GM12874 (cell line): ENCODE data around the gene CWC27.

Experiments used
- TF ChIP-seq, protein P1 (sequence below): IDR thresholded peaks from 2 replicates; pipeline ENCODE4 v1.5.1; 2011; ENCODE audit warnings: low read depth, mild to moderate bottlenecking, control low read depth, low read length, moderate library complexity; ENCODE audit not compliant: insufficient read depth

CWC27 gene

DNA sequence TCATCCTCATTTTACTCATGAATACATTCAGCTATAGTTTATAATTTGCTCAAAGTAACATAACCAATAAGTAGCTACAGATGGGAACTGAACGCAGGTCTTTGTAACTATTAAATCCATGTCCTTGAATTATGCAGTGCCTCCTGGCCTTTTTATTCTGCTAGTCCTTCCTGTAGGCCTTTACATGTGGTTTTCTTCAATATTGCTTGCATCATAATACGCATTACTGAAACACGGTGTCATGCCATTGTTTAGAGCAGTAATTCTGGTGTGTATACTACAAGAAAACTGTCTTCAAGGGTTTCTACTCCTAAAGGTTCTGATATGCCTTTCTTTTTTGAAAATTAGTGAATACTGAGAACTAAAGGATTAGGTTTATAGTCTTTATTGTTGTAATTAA is 20.7 kb downstream of the CWC27 start:
- TF ChIP-seq, protein P1, sequence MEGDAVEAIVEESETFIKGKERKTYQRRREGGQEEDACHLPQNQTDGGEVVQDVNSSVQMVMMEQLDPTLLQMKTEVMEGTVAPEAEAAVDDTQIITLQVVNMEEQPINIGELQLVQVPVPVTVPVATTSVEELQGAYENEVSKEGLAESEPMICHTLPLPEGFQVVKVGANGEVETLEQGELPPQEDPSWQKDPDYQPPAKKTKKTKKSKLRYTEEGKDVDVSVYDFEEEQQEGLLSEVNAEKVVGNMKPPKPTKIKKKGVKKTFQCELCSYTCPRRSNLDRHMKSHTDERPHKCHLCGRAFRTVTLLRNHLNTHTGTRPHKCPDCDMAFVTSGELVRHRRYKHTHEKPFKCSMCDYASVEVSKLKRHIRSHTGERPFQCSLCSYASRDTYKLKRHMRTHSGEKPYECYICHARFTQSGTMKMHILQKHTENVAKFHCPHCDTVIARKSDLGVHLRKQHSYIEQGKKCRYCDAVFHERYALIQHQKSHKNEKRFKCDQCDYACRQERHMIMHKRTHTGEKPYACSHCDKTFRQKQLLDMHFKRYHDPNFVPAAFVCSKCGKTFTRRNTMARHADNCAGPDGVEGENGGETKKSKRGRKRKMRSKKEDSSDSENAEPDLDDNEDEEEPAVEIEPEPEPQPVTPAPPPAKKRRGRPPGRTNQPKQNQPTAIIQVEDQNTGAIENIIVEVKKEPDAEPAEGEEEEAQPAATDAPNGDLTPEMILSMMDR, result no peak

DNA sequence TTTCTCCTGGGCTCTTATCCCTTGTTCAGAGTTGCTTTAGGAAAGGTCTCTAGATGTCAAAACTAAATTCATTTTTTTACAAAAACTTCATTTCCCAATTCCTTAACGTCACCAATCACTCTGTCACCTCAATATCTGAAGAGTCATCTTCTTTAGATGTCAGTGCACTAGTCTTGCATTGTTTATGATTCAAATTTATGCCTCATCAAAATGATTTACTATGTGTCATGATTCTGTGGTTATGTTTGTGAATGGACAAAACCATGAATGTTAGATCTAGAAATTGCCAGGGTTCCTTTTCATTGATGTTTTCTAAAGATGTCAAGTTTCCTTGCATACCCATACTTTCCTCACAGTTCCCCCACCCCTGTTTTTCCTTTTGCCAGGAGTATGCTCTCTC is 21.5 kb downstream of the CWC27 start:
- TF ChIP-seq, protein P1, result no peak

DNA sequence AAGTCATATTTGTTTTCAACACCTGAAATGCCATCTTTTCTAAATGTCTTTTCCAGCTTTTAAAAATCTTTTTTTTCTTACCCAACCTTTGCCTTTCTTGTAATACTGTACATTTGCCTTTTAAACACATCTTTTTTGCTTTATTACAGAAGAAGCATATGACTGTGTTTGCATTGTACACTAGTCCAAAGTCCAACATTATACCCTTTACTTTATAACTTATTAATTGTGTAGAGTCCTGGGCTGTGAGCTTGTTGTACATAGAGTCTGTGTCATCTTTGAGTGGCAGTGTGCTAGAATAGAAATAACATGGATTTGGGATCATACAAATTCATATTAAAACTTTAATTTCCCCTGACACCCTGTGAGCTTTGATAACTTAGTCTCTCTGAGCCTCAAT is 23.7 kb downstream of the CWC27 start:
- TF ChIP-seq, protein P1, result no peak

DNA sequence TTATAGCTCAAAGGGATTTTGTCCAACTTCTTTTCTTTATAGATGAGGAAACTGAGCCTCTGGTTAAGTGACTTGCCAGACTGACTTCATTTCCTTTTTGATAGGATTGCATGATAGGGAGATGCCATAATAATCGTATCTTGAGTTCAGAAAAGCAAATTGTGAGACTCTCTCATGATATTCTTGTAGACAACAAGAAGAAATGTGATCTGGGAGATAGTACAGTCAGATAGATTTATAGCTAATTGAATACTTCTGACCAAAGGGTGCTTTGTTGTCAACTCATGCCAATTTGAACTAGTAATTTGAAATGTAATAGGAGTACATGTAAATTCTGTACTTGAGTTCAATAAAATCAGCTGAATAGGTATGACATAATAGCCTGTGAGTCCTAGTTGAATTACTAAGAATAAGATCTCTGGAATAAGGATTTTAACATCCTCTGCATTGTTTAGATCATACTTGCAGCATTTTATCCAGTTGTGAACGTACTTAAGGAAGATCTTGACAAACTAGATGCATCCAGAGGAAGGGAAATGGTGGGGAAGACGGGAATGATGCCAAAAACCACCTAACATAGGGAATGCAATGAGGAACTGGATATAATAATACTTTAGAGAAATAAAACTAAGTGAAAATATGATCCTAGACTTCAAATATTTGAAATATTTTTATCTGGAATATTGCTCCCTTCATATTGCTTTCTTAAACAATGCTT is 25.5 kb downstream of the CWC27 start:
- TF ChIP-seq, protein P1, result no peak

DNA sequence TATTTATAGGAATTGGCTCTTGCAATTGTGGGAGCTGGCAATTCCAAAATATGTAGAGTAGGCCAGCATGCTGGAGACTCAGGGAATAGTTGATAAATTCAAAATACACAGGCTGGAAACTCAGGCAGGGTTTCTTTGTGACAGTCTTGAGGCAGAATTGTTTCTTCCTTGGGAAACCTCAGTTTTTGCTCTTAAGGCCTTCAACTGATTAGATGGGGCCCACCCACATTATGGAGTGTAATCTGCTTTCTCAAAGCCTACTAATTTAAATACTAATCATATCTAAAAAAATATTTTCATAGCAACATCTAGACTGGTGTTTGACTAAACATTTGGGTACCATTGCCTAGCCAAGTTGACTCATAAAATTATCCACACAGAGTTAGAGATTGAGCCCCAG is 27.6 kb downstream of the CWC27 start:
- TF ChIP-seq, protein P1, result no peak

DNA sequence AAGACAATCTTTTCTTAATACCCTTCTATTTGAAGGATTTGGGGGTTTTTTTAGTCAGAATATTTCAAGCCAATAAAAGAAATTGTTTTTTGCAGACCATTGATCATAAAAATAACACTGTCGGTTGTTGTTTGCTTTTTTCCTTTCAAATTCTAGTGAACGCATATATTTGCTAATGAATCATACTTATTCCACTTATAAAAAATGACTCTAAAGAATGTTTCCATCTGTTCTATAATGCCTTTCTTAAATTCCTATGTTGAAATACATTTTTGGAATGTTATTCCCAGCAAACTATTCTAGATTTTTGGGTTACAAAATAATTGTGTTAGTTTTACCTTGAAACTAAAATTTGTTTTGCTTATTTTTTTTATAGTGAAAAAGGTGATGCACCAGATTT is 32.2 kb downstream of the CWC27 start:
- TF ChIP-seq, protein P1, result no peak

DNA sequence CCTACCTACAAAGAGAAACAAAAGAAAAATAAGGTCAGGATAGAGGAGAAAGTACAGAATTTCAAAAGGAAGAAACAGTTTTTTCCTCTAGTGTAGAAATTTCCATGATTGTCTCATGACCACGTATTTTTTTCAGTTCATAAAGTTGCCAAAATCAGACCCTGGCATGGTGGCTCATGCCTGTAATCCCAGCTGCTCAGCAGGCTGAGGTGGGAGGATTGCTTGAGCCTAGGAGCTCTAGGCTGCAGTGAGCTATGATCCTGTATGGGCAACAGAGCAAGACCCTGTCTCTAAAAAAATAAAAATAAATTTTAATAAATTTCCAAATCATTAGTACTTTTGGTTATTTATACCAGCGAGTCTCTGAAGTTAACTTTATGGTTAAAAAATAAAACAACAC is 37.8 kb downstream of the CWC27 start:
- TF ChIP-seq, protein P1, result no peak
